Body of pancreas (tissue), 4 donors: Measurements from ENCODE around the gene GRPEL2. TPM values are rescaled to one million over a fixed set of nuclear protein-coding genes. Genes with fewer than 3 reads are reported as not detected.

Experiments used
- ATAC-seq: fragments of 150-250 bp; one replicate; pipeline ENCODE4 v1.9.1; 2016
- DNase-seq, 4 donors: peaks; one replicate each; pipeline ENCODE4 v3.0.0-alpha.2; 2019
- H3K27ac ChIP-seq, 4 donors: fragments of 200-600 bp; sonication (generic); 1 replicate in 3 of 4; 2 replicates in 1 of 4; pipeline versions ENCODE4 v1.5.1 to v1.6.1; 2016 to 2019; ENCODE audit warnings: mild to moderate bottlenecking in 1 of 4, mixed read lengths in 1 of 4, moderate library complexity in 1 of 4
- H3K27me3 ChIP-seq, 2 donors: fragments of 200-600 bp; sonication (generic); one replicate each; pipeline ENCODE4 v1.6.0; 2016; ENCODE audit warnings: mild to moderate bottlenecking in 1 of 2
- H3K36me3 ChIP-seq, 2 donors: fragments of 200-600 bp; sonication (generic); replicated peaks in 1 of 2; 2 replicates each; pipeline ENCODE4 v1.5.1; 2016; ENCODE audit warnings: low read depth in 2 of 2; ENCODE audit not compliant: insufficient read depth in 1 of 2
- H3K4me1 ChIP-seq: fragments of 200-600 bp; sonication (generic); one replicate; pipeline ENCODE4 v1.6.0; 2016
- H3K4me3 ChIP-seq, 2 donors: fragments of 200-600 bp; sonication (generic); 1 replicate in 1 of 2; 2 replicates in 1 of 2; pipeline ENCODE4 v1.5.1; 2016 to 2019
- H3K9me3 ChIP-seq, 3 donors: fragments of 200-600 bp; sonication (generic); 1 replicate in 2 of 3; 2 replicates in 1 of 3; pipeline ENCODE4 v1.5.1; 2016
- CTCF ChIP-seq, 7 experiments: fragments of 450-650 bp in 4 of 7; fragments of 200-600 bp in 3 of 7; sonication (generic) in 3 of 7; IDR thresholded peaks; one replicate each; pipeline ENCODE4 v1.5.1; 2016 to 2019; ENCODE audit warnings: antibody characterized with exemption in 7 of 7
- POLR2A ChIP-seq, 3 donors: fragments of 450-650 bp; IDR thresholded peaks; one replicate each; pipeline ENCODE4 v1.6.1; 2016; ENCODE audit warnings: antibody characterized with exemption in 3 of 3, mild to moderate bottlenecking in 2 of 3
- WGBS, 2 donors: methylation state at CpG; one replicate each; pipeline ENCODE4 v1.1.5; 2017; 5-methylcytosine and 5-hydroxymethylcytosine counted together
- intact Hi-C: fragments of 100-400 bp; cut with DNase I; formaldehyde crosslinking; loops from one replicate; pipeline ENCODE4 v1.15.1; 2023
- total RNA-seq, 2 donors: library from RNA; depleted of rRNA; stranded (reverse); fragments of >200 nt; gene quantifications; one replicate each; pipeline ENCODE4 v1.1.0, GENCODE V29; 2016

GRPEL2 gene
- total RNA-seq, 2 donors from 2014 or later, result 4.9 to 10.6 TPM

- no peaks in the 10 kb centered on the region for H3K4me1 ChIP-seq
- no peak for TF ChIP-seq POLR2A (IDR thresholded peaks at IDR 0.05)
- no peak for TF ChIP-seq CTCF (IDR thresholded peaks at IDR 0.05)
- ATAC-seq, result no peak
- intact Hi-C loops, result no loop called here
- no peaks in the 10 kb centered on the region for H3K27me3 ChIP-seq
- 80 to 82% methylated on average over 2 of the region's 2 CpGs for WGBS, 2 donors
- no peak overlapping the region for H3K4me3 ChIP-seq
- no peak for DNase-seq
- H3K9me3 ChIP-seq, result no peaks in the 10 kb centered on the region
- no peaks in the 10 kb centered on the region for H3K36me3 ChIP-seq
- no peak overlapping the region for H3K27ac ChIP-seq
Observed at GRCh38 chr5:149401051-149401450, 55.8 kb downstream of the GRPEL2 start.

GRCh38 chr5:149402291-149402690 is 57.0 kb downstream of the GRPEL2 start:
- ATAC-seq, result no peak
- Histone ChIP-seq H3K9me3 (no peaks in the 10 kb centered on the region), H3K4me1 (no peaks in the 10 kb centered on the region), H3K36me3 (no peaks in the 10 kb centered on the region), H3K27me3 (no peaks in the 10 kb centered on the region), H3K4me3 (no peak overlapping the region), H3K27ac (no peak overlapping the region)
- TF ChIP-seq CTCF (IDR thresholded peaks at IDR 0.05), result no peak
- TF ChIP-seq POLR2A (IDR thresholded peaks at IDR 0.05), result no peak
- intact Hi-C loops, result no loop called here
- no peak for DNase-seq
- 94 to 96% methylated on average over 3 of the region's 3 CpGs for WGBS, 2 donors

Other genes starting within 250 kb of the GRPEL2 start
- 10 to 100 TPM in 1 of 2 donors, 1 to 10 TPM in 1; 3.9 to 11.2 TPM for gene ABLIM3, start 204.0 kb upstream of the GRPEL2 start, total RNA-seq
- 1 to 10 TPM; 2.9 to 5.9 TPM for gene AFAP1L1, start 73.6 kb upstream of the GRPEL2 start, total RNA-seq
- 1 to 10 TPM; 3.9 to 5.6 TPM for gene PCYOX1L, start 12.5 kb downstream of the GRPEL2 start, total RNA-seq
- gene IL17B, start 33.8 kb downstream of the GRPEL2 start, total RNA-seq, result not detected
- 10 to 100 TPM; 82.4 to 85.4 TPM for gene CSNK1A1, start 205.9 kb downstream of the GRPEL2 start, total RNA-seq
- gene ARHGEF37, start 236.0 kb downstream of the GRPEL2 start, total RNA-seq, result 10 to 100 TPM in 1 of 2 donors, 1 to 10 TPM in 1; 5.9 to 14.0 TPM